ENCODE results near the gene NCKAP5. TPM values are rescaled to one million over a fixed set of nuclear protein-coding genes. Genes with fewer than 3 reads are reported as not detected.

The NCKAP5 gene
- total RNA-seq, 1 donor from 2014 or later, result 7.7 TPM

GRCh38 chr2:132979339-132980093 is 588.7 kb downstream of the NCKAP5 start:
- no peaks in the 10 kb centered on the region for H3K36me3 Mint-ChIP-seq
- H3K27ac Mint-ChIP-seq, result no peak overlapping the region
- H3K4me3 Mint-ChIP-seq, result no peak overlapping the region
- no peak for DNase-seq (ENCODE audit: extremely low spot score, unreplicated experiment)
- H3K9me3 Mint-ChIP-seq, result no peaks in the 10 kb centered on the region
- TF ChIP-seq, protein P1, sequence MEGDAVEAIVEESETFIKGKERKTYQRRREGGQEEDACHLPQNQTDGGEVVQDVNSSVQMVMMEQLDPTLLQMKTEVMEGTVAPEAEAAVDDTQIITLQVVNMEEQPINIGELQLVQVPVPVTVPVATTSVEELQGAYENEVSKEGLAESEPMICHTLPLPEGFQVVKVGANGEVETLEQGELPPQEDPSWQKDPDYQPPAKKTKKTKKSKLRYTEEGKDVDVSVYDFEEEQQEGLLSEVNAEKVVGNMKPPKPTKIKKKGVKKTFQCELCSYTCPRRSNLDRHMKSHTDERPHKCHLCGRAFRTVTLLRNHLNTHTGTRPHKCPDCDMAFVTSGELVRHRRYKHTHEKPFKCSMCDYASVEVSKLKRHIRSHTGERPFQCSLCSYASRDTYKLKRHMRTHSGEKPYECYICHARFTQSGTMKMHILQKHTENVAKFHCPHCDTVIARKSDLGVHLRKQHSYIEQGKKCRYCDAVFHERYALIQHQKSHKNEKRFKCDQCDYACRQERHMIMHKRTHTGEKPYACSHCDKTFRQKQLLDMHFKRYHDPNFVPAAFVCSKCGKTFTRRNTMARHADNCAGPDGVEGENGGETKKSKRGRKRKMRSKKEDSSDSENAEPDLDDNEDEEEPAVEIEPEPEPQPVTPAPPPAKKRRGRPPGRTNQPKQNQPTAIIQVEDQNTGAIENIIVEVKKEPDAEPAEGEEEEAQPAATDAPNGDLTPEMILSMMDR (conservative IDR thresholded peaks at IDR 0.05), result no peak
- H3K27me3 Mint-ChIP-seq, result peaks cover 4% of the 10 kb centered on the region
- peaks cover 11% of the 10 kb centered on the region for H3K4me1 Mint-ChIP-seq (ENCODE audit: unreplicated experiment)

DNA sequence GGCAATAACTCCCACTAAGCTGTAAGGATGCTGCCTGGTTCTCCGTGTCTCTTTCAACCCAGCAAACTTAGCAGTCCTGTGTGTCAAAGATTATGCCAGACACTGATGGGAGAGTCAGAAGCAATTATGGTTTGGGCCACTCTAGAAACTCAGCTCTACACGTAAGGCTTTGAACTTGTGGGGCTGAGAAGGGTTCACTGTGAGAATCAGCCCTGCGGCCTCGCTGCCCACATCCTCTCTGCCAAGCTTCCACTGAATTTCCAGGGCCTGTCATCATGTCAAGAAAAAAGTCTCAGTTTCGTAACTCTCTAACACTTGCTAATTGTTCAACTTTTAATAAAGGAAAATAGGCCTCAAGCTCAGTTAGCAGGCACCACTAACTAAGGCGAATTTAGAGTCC is 589.4 kb downstream of the NCKAP5 start:
- H3K27ac Mint-ChIP-seq, result no peak overlapping the region
- peaks cover 16% of the 10 kb centered on the region for H3K4me1 Mint-ChIP-seq (ENCODE audit: unreplicated experiment)
- no peak for DNase-seq (ENCODE audit: extremely low spot score, unreplicated experiment)
- H3K9me3 Mint-ChIP-seq, result no peaks in the 10 kb centered on the region
- H3K4me3 Mint-ChIP-seq, result no peak overlapping the region
- peaks cover 4% of the 10 kb centered on the region for H3K27me3 Mint-ChIP-seq
- TF ChIP-seq, protein P1 (conservative IDR thresholded peaks at IDR 0.05), result no peak
- H3K36me3 Mint-ChIP-seq, result no peaks in the 10 kb centered on the region

DNA sequence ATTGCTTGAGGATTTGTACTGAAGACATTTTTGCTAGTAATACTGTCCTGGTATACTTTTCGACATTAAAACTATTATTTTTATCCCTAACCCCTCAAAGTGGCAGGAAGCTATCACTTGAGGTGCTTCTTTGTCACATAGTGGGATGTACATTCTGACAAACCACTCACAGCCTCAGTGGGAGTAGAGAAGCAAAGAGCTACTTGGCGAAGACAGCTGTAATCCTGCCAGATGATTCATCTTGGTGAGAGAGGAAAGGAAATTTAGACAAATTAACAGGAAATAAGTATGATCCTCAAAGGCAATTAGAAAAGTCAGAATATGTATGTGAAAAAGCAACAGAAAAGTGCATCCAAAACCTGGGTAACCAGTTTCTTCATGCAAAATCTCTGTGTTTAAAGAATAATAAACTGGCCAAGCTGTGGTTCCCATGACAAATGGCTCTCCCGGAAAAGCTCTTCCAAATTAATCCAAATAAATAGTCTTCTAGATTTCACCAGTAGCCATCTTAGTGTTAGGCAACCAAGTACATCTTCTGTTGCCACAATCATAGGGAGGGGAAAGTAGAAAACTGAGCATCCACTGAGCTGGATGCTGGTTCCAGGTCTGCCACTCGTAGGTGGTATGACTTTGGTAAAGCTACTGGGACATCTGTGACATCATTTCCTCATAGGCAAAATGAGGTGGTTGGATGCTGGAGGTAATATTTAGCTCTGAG is 590.3 kb downstream of the NCKAP5 start:
- peaks cover 16% of the 10 kb centered on the region for H3K4me1 Mint-ChIP-seq (ENCODE audit: unreplicated experiment)
- no peaks in the 10 kb centered on the region for H3K36me3 Mint-ChIP-seq
- TF ChIP-seq, protein P1 (conservative IDR thresholded peaks at IDR 0.05), result no peak
- no peak for DNase-seq (ENCODE audit: extremely low spot score, unreplicated experiment)
- no peak overlapping the region for H3K27ac Mint-ChIP-seq
- no peaks in the 10 kb centered on the region for H3K9me3 Mint-ChIP-seq
- no peak overlapping the region for H3K4me3 Mint-ChIP-seq
- H3K27me3 Mint-ChIP-seq, result peaks cover 4% of the 10 kb centered on the region

- Mint-ChIP-seq H3K27me3 (peaks cover 4% of the 10 kb centered on the region), H3K27ac (no peak overlapping the region), H3K4me1 (ENCODE audit: unreplicated experiment) (peaks cover 16% of the 10 kb centered on the region), H3K36me3 (no peaks in the 10 kb centered on the region), H3K4me3 (no peak overlapping the region), H3K9me3 (no peaks in the 10 kb centered on the region)
- DNase-seq (ENCODE audit: extremely low spot score, unreplicated experiment), result no peak
- TF ChIP-seq, protein P1 (conservative IDR thresholded peaks at IDR 0.05), result no peak
These were observed 592.8 kb downstream of the NCKAP5 start for GRCh38 chr2:132975193-132976105.

DNA sequence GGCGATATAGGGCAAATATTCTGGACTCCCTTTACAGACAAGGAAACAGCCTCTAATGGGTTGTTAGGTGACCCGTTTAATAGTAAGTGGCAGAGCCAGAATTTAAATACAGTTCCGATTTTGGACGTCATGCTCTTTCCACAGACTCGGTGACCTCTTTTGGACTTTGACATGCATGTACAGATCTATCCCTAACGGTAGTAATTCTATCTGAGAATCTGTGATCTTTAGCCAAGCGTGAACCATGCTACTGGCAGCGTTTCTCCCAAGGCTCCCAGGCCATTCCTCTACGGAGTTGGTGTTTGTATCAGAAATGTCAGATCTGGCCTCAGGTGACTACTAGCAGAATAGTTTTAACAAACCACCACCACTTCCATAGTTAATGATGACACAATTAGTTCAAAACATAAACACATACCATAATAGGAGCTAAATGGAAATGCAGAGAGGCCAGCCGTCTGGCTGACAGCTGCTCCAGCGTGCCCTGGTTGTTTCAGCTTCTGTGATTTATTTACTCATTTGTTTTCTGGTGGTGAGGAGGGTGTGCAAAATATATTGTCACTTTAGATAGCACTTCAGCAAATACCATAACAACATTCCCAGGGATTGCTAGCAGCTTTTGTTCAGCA is 593.7 kb downstream of the NCKAP5 start:
- H3K4me1 Mint-ChIP-seq (ENCODE audit: unreplicated experiment), result peaks cover 16% of the 10 kb centered on the region
- no peak overlapping the region for H3K4me3 Mint-ChIP-seq
- TF ChIP-seq, protein P1 (conservative IDR thresholded peaks at IDR 0.05), result no peak
- no peak overlapping the region for H3K27ac Mint-ChIP-seq
- DNase-seq (ENCODE audit: extremely low spot score, unreplicated experiment), result no peak
- H3K27me3 Mint-ChIP-seq, result peaks cover 4% of the 10 kb centered on the region
- H3K36me3 Mint-ChIP-seq, result no peaks in the 10 kb centered on the region
- H3K9me3 Mint-ChIP-seq, result no peaks in the 10 kb centered on the region
